HepG2 (cell line): Measurements from ENCODE around the gene TTC32. TPM values are rescaled to one million over a fixed set of nuclear protein-coding genes. Genes with fewer than 3 reads are reported as not detected.
A peak's percentile ranks its signal among the peaks of the same experiment; 100 is the strongest.

ENCODE experiments used
- ASH2L ChIP-seq: fragments of 300-600, 200-600 bp; sonication (generic); IDR thresholded peaks from 2 replicates; pipeline ENCODE4 v1.7.0; 2017; ENCODE audit warnings: low read depth, mild to moderate bottlenecking, moderate library complexity, mixed read lengths, low read length; ENCODE audit not compliant: insufficient read length
- CREM ChIP-seq, 2 experiments: sonication (generic) in 1 of 2; formaldehyde crosslinking in 1 of 2; IDR thresholded peaks; 2 replicates each; pipeline versions ENCODE4 v1.4.0 to v1.6.1; 2016 to 2020; ENCODE audit warnings: antibody characterized with exemption in 1 of 2, mild to moderate bottlenecking in 1 of 2, missing genetic modification reagents in 1 of 2
- ONECUT2 ChIP-seq: sonication (generic); formaldehyde crosslinking; IDR thresholded peaks from 2 replicates; pipeline ENCODE4 v1.4.0; 2020; ENCODE audit warnings: missing genetic modification reagents
- PAXIP1 ChIP-seq: sonication (generic); formaldehyde crosslinking; conservative IDR thresholded peaks from 2 replicates; pipeline ENCODE4 v1.4.0; 2020; ENCODE audit warnings: mild to moderate bottlenecking, missing genetic modification reagents, moderate library complexity
- SOX13 ChIP-seq, 3 experiments: fragments of 450-650 bp in 1 of 3; sonication (generic) in 1 of 3; formaldehyde crosslinking in 1 of 3; IDR thresholded peaks in 2 of 3; conservative IDR thresholded peaks in 1 of 3; 2 replicates each; pipeline versions ENCODE4 v1.5.0 to v1.6.1; 2016 to 2020; ENCODE audit warnings: antibody characterized with exemption in 1 of 3, mild to moderate bottlenecking in 1 of 3, missing compliant biosample characterization in 1 of 3, missing genetic modification reagents in 1 of 3, moderate library complexity in 1 of 3
- ZNF224 ChIP-seq: sonication (generic); formaldehyde crosslinking; IDR thresholded peaks from 2 replicates; pipeline ENCODE4 v1.5.0; 2020; ENCODE audit warnings: mild to moderate bottlenecking, missing genetic modification reagents
- ZNF629 ChIP-seq: sonication (generic); formaldehyde crosslinking; conservative IDR thresholded peaks from 2 replicates; pipeline ENCODE4 v1.5.0; 2020; ENCODE audit warnings: missing genetic modification reagents
- ZNF670 ChIP-seq: sonication (generic); formaldehyde crosslinking; IDR thresholded peaks from 2 replicates; pipeline ENCODE4 v1.8.0; 2022; ENCODE audit warnings: mild to moderate bottlenecking, missing genetic modification reagents, borderline replicate concordance
- ZNF687 ChIP-seq: sonication (generic); formaldehyde crosslinking; IDR thresholded peaks from 2 replicates; pipeline ENCODE4 v1.5.1; 2020; ENCODE audit warnings: mild to moderate bottlenecking, missing genetic modification reagents, moderate library complexity
- ZSCAN9 ChIP-seq: IDR thresholded peaks from 2 replicates; pipeline ENCODE4 v1.6.1; 2016; ENCODE audit warnings: borderline replicate concordance
- polyA plus RNA-seq, 8 experiments: library from polyadenylated mRNA; depleted of rRNA in 3 of 8; stranded (reverse) in 7 of 8; unstranded in 1 of 8; fragments of >200 nt; fragmentation: Illumina TruSeq in 4 of 8; extraction: Trizol in 4 of 8; gene quantifications; 2 replicates each; pipeline versions ENCODE4 v1.2.1 to v1.2.3, GENCODE V29; 2011 to 2016; ENCODE audit warnings: low read depth in 4 of 8, missing spikeins in 1 of 8, mixed read lengths in 1 of 8; ENCODE audit not compliant: insufficient read depth in 1 of 8
- total RNA-seq, 5 experiments: library from RNA; depleted of rRNA; stranded (reverse); fragments of >200 nt; fragmentation: Illumina TruSeq; extraction: Trizol; gene quantifications; 2 replicates each; pipeline ENCODE4 v1.2.3, GENCODE V29; 2016; ENCODE audit warnings: low read depth in 1 of 5
- TF ChIP-seq, protein P1 (sequence below): IDR thresholded peaks from 2 replicates; pipeline ENCODE4 v1.4.0; 2020; ENCODE audit warnings: mild to moderate bottlenecking, missing genetic modification reagents
- TF ChIP-seq, protein P2 (sequence below): sonication (generic); formaldehyde crosslinking; IDR thresholded peaks from 2 replicates; pipeline ENCODE4 v1.4.0; 2020; ENCODE audit warnings: low read depth, mild to moderate bottlenecking, missing genetic modification reagents
- TF ChIP-seq, protein P3 (sequence below): sonication (generic); formaldehyde crosslinking; conservative IDR thresholded peaks from 2 replicates; pipeline ENCODE4 v1.4.0; 2020; ENCODE audit warnings: missing genetic modification reagents

Gene TTC32
- total and polyA plus RNA-seq, 2 of the 13 experiments (the other 11 are each of a cell fraction or from before 2014, with no cell fraction given) = 21.6 to 38.3 TPM

- peak; percentile 83 for TF ChIP-seq PAXIP1 (CRISPR knock-in tag)
- no peak for TF ChIP-seq ASH2L
- TF ChIP-seq, protein P1, sequence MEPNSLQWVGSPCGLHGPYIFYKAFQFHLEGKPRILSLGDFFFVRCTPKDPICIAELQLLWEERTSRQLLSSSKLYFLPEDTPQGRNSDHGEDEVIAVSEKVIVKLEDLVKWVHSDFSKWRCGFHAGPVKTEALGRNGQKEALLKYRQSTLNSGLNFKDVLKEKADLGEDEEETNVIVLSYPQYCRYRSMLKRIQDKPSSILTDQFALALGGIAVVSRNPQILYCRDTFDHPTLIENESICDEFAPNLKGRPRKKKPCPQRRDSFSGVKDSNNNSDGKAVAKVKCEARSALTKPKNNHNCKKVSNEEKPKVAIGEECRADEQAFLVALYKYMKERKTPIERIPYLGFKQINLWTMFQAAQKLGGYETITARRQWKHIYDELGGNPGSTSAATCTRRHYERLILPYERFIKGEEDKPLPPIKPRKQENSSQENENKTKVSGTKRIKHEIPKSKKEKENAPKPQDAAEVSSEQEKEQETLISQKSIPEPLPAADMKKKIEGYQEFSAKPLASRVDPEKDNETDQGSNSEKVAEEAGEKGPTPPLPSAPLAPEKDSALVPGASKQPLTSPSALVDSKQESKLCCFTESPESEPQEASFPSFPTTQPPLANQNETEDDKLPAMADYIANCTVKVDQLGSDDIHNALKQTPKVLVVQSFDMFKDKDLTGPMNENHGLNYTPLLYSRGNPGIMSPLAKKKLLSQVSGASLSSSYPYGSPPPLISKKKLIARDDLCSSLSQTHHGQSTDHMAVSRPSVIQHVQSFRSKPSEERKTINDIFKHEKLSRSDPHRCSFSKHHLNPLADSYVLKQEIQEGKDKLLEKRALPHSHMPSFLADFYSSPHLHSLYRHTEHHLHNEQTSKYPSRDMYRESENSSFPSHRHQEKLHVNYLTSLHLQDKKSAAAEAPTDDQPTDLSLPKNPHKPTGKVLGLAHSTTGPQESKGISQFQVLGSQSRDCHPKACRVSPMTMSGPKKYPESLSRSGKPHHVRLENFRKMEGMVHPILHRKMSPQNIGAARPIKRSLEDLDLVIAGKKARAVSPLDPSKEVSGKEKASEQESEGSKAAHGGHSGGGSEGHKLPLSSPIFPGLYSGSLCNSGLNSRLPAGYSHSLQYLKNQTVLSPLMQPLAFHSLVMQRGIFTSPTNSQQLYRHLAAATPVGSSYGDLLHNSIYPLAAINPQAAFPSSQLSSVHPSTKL = 0 out of 2 replicates have a peak, but pooled peaks have one; percentile 28
- TF ChIP-seq ZNF629 (CRISPR knock-in tag) = peak; percentile 72
- no peak for TF ChIP-seq ZNF670 (CRISPR knock-in tag)
- peak; percentile 52 for TF ChIP-seq ONECUT2
- TF ChIP-seq, protein P2, sequence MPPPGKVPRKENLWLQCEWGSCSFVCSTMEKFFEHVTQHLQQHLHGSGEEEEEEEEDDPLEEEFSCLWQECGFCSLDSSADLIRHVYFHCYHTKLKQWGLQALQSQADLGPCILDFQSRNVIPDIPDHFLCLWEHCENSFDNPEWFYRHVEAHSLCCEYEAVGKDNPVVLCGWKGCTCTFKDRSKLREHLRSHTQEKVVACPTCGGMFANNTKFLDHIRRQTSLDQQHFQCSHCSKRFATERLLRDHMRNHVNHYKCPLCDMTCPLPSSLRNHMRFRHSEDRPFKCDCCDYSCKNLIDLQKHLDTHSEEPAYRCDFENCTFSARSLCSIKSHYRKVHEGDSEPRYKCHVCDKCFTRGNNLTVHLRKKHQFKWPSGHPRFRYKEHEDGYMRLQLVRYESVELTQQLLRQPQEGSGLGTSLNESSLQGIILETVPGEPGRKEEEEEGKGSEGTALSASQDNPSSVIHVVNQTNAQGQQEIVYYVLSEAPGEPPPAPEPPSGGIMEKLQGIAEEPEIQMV (CRISPR knock-in tag) = no peak
- TF ChIP-seq ZNF687 (CRISPR knock-in tag) = no peak
- TF ChIP-seq CREM (IDR thresholded peaks at IDR 0.05) = no peak
- no peak for TF ChIP-seq CREM (CRISPR knock-in tag; IDR thresholded peaks at IDR 0.05)
- no peak for TF ChIP-seq ZSCAN9 (CRISPR knock-in tag)
- no peak for TF ChIP-seq SOX13 (IDR thresholded peaks at IDR 0.05)
- peak in 1 of 2 experiments; percentile 32; a peak in 1 of 4 replicates for TF ChIP-seq SOX13 (CRISPR knock-in tag; conservative IDR thresholded peaks at IDR 0.05 in 1 of 2, IDR thresholded peaks at IDR 0.05 in 1 of 2)
- TF ChIP-seq, protein P3, sequence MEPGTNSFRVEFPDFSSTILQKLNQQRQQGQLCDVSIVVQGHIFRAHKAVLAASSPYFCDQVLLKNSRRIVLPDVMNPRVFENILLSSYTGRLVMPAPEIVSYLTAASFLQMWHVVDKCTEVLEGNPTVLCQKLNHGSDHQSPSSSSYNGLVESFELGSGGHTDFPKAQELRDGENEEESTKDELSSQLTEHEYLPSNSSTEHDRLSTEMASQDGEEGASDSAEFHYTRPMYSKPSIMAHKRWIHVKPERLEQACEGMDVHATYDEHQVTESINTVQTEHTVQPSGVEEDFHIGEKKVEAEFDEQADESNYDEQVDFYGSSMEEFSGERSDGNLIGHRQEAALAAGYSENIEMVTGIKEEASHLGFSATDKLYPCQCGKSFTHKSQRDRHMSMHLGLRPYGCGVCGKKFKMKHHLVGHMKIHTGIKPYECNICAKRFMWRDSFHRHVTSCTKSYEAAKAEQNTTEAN (CRISPR knock-in tag) = no peak
- TF ChIP-seq ZNF224 = no peak
Measured at GRCh38 chr2:19857100-19857499, 44.7 kb downstream of the TTC32 start (continued).
